CD4-positive, alpha-beta T cell treated with Interleukin-17A for 4 hours (primary cell): ENCODE data around the gene ZNF439.
"Not testable (repeated sequence)": the region's sequence is repeated elsewhere in the genome, so short reads cannot be mapped to it uniquely, and the experiment has no call there.

Experiments used
- DNase-seq: peaks from one replicate; pipeline ENCODE4 v3.0.0-alpha.2; 2020; ENCODE audit warnings: mixed read lengths

Gene ZNF439

GRCh38 chr19:11848594-11849469, at the start of gene ZNF439:
TSS of gene ZNF439 (plus strand) at chr19:11848726. CDS start at chr19:11848868, 142 bp downstream.
- peak; percentile 92 for DNase-seq

- no peak for DNase-seq
Observed at GRCh38 chr19:11806354-11807098, 42.0 kb upstream of the ZNF439 start.

GRCh38 chr19:11807099-11807380, 41.5 kb upstream of the ZNF439 start:
- DNase-seq: no peak

- DNase-seq: no peak
Observed at GRCh38 chr19:11813703-11814028, 34.9 kb upstream of the ZNF439 start.

GRCh38 chr19:11814029-11814699, 34.4 kb upstream of the ZNF439 start, which contains the start of gene ZNF440:
TSS of gene ZNF440 (plus strand) at chr19:11814273. CDS start at chr19:11814448, 175 bp downstream.
- peak; percentile 87 for DNase-seq

- no peak for DNase-seq
Observed at GRCh38 chr19:11814700-11815035, 33.9 kb upstream of the ZNF439 start.

GRCh38 chr19:11821474-11822109, 26.9 kb upstream of the ZNF439 start:
- no peak for DNase-seq

GRCh38 chr19:11828957-11829876, 19.3 kb upstream of the ZNF439 start:
- DNase-seq: not testable (repeated sequence)

- no peak for DNase-seq
Observed at GRCh38 chr19:11832253-11832912, 16.1 kb upstream of the ZNF439 start.

GRCh38 chr19:11833541-11833940, 15.0 kb upstream of the ZNF439 start:
- no peak for DNase-seq

GRCh38 chr19:11835626-11836066, 12.9 kb upstream of the ZNF439 start:
- DNase-seq: not testable (repeated sequence)

GRCh38 chr19:11843722-11844121, 4.8 kb upstream of the ZNF439 start:
- no peak for DNase-seq

- not testable (repeated sequence) for DNase-seq
Observed at GRCh38 chr19:11847615-11848014, 911 bp upstream of the ZNF439 start.

- DNase-seq: no peak
Observed at GRCh38 chr19:11848200-11848593, 329 bp upstream of the ZNF439 start.

- DNase-seq: not testable (repeated sequence)
Observed at GRCh38 chr19:11850289-11850688, 1.8 kb downstream of the ZNF439 start.

GRCh38 chr19:11853358-11853757, 4.8 kb downstream of the ZNF439 start:
- no peak for DNase-seq

GRCh38 chr19:11856596-11857250, 8.2 kb downstream of the ZNF439 start:
- DNase-seq: no peak

GRCh38 chr19:11860721-11861120, 12.2 kb downstream of the ZNF439 start:
- DNase-seq: no peak

GRCh38 chr19:11861301-11861700, 12.8 kb downstream of the ZNF439 start:
- DNase-seq: no peak

GRCh38 chr19:11867766-11868165, 19.2 kb downstream of the ZNF439 start:
- DNase-seq: not testable (repeated sequence)

GRCh38 chr19:11868188-11868587, 19.7 kb downstream of the ZNF439 start:
- DNase-seq: no peak
